VCaP (cell line): ENCODE results near the gene AFG3L2.

Source experiments
- H3K27ac ChIP-seq: fragments of 450-650 bp; 2 replicates; pipeline ENCODE4 v1.5.1; 2017
- CTCF ChIP-seq: fragments of 450-650 bp; conservative IDR thresholded peaks from 2 replicates; pipeline ENCODE4 v1.5.1; 2017; ENCODE audit warnings: mild to moderate bottlenecking, moderate library complexity

AFG3L2 gene

GRCh38 chr18:12279781-12280531, 97.1 kb downstream of the AFG3L2 start:
- no peak overlapping the region; the same call in 1 of the 2 replicates for H3K27ac ChIP-seq
- no peak for TF ChIP-seq CTCF
